ENCODE results near the gene LRMDA.
A peak's percentile ranks its signal among the peaks of the same experiment; 100 is the strongest.

LRMDA gene

DNA sequence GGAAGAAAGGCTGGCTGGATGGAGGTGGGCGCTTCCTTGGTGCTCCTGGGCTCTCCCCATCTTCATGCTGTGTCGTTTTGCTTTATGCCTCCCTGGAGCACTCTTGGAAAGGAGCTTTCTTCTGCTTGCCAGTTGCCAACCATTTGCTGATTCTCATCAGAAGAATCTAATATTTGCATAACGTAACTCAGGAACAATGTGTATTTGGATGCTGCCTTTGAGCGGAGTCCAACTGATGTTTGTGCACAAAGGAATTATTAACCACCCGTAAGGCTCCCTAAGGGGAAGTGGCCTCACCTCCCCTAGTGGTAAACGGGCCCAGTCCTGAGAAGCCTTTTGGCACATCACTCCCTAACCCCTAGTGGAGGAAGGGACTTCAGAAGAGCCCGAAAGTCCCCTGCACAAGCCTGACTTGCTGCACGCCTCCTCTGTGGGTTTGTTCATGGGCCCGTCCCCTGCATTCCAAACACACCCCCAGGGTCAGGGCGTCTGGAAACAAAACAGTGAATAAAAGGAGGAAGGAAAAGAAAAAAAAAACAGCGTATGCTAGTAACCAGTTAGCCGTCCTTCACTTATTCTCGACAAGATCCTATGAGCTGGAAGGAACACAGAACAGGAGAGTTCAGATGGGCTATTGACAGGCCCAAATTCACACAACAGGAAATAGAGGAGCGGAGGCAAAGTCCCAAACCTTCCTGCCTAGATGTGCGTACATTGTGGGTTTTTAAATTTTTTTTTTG lies 602.2 kb downstream of the LRMDA start:
- no peak overlapping the region for H3K4me3 ChIP-seq (ENCODE audit: low read depth, low read length)
- TF ChIP-seq, protein P1, sequence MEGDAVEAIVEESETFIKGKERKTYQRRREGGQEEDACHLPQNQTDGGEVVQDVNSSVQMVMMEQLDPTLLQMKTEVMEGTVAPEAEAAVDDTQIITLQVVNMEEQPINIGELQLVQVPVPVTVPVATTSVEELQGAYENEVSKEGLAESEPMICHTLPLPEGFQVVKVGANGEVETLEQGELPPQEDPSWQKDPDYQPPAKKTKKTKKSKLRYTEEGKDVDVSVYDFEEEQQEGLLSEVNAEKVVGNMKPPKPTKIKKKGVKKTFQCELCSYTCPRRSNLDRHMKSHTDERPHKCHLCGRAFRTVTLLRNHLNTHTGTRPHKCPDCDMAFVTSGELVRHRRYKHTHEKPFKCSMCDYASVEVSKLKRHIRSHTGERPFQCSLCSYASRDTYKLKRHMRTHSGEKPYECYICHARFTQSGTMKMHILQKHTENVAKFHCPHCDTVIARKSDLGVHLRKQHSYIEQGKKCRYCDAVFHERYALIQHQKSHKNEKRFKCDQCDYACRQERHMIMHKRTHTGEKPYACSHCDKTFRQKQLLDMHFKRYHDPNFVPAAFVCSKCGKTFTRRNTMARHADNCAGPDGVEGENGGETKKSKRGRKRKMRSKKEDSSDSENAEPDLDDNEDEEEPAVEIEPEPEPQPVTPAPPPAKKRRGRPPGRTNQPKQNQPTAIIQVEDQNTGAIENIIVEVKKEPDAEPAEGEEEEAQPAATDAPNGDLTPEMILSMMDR (IDR thresholded peaks at IDR 0.05; ENCODE audit: borderline replicate concordance, insufficient read depth, low read depth, low read length), result no peak

DNA sequence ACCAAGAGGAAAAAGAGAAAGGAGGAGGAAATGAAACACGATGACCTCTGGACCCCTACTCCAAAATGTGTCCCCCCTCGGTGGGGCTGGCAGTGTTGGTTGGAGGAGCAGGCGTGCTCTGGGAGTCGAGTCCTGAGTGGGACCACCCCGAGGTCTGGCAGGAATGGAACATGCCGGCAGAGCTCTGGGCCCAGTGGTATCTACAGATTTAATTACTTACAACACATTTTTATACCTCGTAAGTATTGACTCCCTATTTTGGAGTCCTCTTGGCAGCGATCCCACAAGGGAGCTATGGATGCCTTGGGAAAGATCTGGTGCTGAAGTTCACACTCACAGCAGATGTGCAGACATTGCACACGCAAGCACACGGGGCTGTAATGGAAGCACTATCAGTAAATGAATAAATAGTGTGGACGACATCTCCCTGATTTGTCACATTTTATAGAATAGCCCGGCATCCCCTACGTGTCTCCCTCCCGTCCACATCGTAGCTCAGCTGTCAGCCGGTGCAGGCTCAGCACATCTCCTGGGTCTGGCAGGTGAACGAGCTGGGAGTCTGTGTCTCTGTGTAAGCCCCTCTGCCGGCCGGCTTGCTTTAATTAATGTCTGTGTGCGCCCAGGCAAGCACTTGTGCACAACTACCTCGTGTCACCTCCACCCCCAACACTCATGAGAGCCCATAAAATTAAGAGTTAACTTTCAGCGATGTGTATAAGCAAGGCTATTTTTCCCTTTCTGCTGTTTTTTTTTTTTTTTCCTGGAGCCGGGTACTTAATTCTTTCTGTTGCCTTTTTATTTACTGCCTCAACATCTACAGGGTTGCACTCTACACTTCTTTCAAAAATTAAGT lies 603.2 kb downstream of the LRMDA start:
- TF ChIP-seq, protein P1 (IDR thresholded peaks at IDR 0.05; ENCODE audit: borderline replicate concordance, insufficient read depth, low read depth, low read length), result no peak
- no peak overlapping the region for H3K4me3 ChIP-seq (ENCODE audit: low read depth, low read length)

DNA sequence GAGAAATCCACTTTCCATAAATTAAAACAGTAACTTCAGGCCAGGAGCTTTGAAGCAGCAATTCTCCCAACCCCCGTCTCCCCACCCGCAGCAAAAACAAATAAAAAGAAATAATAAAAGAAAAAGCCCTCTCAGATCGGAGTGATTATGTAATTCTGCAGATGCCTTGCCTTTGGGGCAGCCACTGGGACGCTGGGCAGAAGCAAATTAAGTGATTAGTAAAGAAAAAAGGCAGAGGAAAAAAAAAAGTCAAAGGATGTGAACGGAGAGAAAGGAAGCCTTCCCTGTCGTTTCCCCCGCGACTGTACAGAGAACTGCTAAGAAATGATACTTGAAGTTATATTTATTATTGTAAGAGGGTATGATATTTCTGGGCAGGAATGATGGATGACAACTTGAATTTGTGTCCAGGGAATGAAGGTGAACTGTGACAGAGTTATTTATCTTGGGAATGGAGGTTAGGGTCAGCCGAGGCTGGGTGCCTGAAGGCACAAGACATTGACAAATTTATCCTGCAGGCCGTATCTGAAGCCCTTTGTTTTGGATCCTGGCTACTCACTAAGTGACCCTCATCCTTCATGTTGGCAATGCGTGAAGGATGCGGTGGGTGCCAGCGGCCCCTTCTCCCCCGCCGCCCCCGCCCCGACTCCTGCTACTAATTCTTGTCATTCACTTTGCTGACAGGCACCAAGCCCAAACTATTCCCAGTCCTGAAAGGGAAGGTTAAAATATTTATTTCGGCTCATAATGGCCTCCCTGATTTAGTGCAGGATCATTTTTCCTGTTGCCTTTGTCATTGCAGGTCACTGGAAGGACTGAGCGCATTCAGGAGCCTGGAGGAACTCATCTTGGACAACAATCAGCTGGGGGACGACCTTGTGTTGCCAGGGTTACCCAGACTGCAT lies 604.0 kb downstream of the LRMDA start:
- H3K4me3 ChIP-seq (ENCODE audit: low read depth, low read length), result no peak overlapping the region
- TF ChIP-seq, protein P1 (IDR thresholded peaks at IDR 0.05; ENCODE audit: borderline replicate concordance, insufficient read depth, low read depth, low read length), result no peak

DNA sequence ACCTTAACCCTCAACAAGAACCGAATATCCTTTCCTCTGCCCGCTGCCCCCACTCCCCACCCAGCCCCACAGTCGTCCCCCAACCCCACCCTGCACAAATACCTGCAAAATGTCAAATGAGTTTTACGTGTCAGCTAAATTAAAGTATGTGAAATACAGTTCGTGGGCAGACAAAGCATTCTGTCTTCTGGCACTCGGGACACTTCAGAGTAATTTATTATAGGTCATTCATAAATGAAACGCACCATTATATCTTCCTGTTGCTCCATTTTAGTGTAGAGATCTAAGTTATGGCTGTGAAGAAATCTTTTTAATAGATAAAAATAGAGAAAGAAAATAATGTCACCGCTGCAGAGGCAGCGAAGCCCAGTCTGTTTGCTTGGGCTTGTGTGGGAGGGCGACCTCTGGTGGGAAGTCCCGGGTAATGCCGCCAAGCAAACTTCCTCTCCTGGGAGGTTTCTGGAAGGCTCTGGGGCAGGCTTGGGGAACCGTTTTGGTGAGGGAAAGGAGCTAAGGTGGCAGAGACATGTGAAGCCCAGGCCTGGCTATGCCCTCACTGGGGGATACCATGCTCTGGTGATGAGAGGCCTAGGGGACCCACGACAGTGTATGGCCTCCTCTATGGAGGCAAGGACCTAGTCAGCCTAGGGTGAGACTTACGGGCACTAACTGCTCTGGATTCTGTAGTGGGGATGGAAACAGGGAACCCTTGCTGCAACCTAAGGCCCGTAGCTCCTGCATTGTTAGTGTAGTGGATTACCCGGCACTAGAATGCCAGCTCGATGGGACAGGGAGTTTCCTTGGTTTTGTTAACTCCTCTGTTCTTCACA lies 604.9 kb downstream of the LRMDA start:
- no peak overlapping the region for H3K4me3 ChIP-seq (ENCODE audit: low read depth, low read length)
- TF ChIP-seq, protein P1 (IDR thresholded peaks at IDR 0.05; ENCODE audit: borderline replicate concordance, insufficient read depth, low read depth, low read length), result peak; percentile 93

GRCh38 chr10:76036962-76037361 lies 605.5 kb downstream of the LRMDA start:
- TF ChIP-seq, protein P1 (IDR thresholded peaks at IDR 0.05; ENCODE audit: borderline replicate concordance, insufficient read depth, low read depth, low read length), result no peak

GRCh38 chr10:76037531-76038155 lies 606.2 kb downstream of the LRMDA start:
- H3K4me3 ChIP-seq (ENCODE audit: low read depth, low read length), result no peak overlapping the region
- TF ChIP-seq, protein P1 (IDR thresholded peaks at IDR 0.05; ENCODE audit: borderline replicate concordance, insufficient read depth, low read depth, low read length), result no peak

More at GRCh38 chr10:76036962-76037361, 605.5 kb downstream of the LRMDA start:
- H3K4me3 ChIP-seq (ENCODE audit: low read depth, low read length), result no peak overlapping the region
